GM13976 (cell line): ENCODE measurements around the gene RNF207.

Experiments
- DNase-seq: peaks from one replicate; pipeline ENCODE4 v3.0.0; 2012; ENCODE audit warnings: low spot score
- in situ Hi-C: fragments of 300-500 bp; cut with MboI; formaldehyde crosslinking; loops from one replicate; pipeline ENCODE4 v1.12.0; 2022; ENCODE audit warnings: low sequenced_read_pairs, mixed read lengths, inconsistent platforms; ENCODE audit not compliant: unreplicated experiment
- TF ChIP-seq, protein P1 (sequence below): IDR thresholded peaks from 2 replicates; pipeline ENCODE4 v1.5.1; 2012; ENCODE audit warnings: borderline replicate concordance, mild to moderate bottlenecking; ENCODE audit not compliant: insufficient read depth; ENCODE audit errors: extremely low read depth, missing control alignments, control extremely low read depth

Gene RNF207

DNA sequence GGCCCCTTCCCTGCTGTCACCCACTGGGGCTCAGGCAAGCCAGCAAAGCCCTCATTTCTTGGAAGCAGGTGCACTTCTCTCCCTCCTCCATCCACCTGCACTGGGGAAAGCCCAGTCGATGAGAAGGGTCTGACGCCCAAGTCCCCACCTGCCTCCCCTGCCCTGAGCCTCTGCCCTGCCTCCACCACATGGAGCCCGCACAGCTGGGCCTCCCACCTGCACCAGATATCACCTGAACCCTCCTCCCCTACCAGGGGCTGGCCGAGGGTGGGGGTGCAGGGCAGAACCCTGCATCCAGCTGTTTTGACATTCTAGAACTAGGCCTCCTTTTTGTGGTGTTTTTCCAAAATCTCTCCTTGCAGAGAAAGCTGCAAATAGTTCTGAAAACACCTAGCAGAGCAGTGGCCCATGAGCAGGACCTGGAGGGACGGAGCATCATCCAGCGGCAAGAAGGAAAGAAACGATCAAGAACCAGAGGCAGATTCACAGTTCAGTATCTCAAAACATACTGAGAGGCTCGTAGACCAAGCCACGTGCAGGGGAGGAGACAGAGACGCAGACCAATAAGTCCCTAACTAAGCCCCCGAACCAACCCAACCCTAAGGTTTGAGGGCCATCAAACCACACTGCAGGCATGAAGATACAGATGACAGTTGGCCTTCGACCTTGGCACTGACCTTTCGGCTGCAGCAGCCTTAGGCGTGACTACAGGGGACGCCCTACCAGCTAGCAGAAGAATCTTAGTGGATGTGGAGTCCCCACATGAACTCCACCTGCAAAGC lies 42.5 kb upstream of the RNF207 start:
- in situ Hi-C loops: no loop called here
- TF ChIP-seq, protein P1, sequence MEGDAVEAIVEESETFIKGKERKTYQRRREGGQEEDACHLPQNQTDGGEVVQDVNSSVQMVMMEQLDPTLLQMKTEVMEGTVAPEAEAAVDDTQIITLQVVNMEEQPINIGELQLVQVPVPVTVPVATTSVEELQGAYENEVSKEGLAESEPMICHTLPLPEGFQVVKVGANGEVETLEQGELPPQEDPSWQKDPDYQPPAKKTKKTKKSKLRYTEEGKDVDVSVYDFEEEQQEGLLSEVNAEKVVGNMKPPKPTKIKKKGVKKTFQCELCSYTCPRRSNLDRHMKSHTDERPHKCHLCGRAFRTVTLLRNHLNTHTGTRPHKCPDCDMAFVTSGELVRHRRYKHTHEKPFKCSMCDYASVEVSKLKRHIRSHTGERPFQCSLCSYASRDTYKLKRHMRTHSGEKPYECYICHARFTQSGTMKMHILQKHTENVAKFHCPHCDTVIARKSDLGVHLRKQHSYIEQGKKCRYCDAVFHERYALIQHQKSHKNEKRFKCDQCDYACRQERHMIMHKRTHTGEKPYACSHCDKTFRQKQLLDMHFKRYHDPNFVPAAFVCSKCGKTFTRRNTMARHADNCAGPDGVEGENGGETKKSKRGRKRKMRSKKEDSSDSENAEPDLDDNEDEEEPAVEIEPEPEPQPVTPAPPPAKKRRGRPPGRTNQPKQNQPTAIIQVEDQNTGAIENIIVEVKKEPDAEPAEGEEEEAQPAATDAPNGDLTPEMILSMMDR: no peak
- no peak for DNase-seq

DNA sequence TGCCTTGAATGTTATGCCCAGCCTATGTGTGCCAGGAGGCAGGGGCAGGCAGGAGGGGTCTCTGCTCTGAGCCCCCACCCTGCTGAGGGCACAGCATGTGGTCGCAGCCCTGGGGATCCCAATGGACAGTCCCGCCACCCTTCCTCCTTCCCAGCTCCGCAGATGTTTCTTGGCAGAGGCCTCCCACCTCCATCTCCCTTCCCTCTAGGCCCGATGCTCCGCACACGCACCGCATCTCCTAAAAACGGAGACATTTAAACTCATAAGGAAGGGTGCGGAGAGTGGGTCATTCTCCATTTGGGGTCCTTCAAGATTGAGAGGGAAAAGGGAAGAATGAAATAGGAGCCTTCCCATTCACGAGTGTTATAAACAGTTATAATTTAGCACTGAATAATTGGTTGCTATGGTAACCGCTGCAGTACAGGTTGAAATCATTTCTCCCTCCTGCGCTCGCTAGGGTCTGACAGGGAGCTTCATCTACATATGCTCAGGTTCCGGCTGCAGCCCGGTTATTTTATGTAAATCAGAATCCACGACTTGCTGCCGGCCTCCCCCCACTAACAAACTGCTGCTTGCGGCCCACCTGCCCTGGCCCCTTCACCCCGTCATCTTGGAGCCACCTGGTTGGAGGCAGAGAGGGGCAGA lies 41.8 kb upstream of the RNF207 start:
- DNase-seq: no peak
- TF ChIP-seq, protein P1: no peak
- in situ Hi-C loops: no loop called here

DNA sequence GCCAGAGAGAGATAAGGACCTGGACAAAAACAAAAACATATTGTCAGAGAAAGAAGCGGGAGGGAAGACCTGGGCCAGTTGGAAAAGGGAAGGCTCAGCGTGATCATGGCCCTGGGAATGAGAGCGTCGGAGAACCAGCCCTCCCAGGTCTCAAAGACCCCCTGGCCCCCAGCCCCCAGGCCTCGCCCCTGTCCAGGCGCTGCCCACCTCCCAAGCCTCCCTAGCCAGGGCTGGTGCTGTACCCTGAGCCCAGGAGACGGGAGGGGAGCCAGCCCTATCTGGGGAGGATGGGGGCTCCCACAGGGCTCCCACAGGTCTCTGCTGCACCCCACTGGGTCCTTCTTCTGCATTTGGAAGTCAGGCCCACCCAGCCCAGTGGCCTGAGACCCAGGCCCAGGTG lies 40.9 kb upstream of the RNF207 start:
- no peak for DNase-seq
- TF ChIP-seq, protein P1: no peak
- in situ Hi-C loops: no loop called here

DNA sequence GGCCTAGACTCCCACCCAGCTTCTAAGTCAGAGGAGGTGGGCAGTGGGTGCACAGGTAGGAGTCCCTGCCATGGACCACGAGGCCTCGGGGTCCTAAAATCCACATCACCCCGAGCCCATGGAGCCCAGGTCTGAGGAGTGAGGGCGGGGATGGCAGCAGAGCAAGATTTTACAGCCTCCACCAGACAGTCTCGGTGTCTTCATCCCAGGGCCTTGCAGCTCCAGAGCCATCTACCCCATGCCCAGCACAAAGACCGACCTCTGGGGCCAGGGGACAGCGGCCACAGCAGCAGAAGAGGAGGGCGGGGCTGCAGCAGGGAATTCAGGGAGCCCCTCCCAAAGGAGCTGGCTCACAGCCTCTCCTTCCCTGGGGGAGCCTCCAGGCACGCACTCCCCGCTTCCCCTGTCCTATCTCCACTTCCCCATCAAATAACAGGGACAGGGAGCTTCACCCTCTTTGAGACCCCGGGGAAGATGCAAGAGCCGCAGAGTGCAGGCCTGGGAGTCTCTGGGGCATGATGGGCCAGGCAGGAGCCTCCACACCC lies 40.4 kb upstream of the RNF207 start:
- in situ Hi-C loops: no loop called here
- TF ChIP-seq, protein P1: no peak
- no peak for DNase-seq

DNA sequence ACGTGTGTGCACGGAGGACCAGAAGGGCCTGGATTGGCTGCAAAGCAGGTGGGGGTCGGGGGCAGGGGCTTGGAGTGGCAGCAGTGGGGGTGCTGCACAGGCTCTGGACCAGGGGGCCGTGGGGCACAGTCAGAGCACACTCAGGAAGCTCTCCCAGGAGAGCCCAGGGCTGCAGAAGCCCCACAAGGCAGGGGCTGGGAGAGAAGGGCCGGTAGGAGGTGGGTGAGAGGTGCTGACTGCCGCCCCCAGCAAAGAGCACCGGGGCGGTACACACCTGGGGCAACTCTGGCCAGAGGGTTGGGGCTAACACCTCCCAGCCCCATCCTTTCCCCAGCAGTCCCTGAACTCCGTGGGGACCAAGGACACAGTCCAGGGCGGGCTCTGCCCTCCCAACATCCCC lies 39.7 kb upstream of the RNF207 start:
- no peak for DNase-seq
- TF ChIP-seq, protein P1: no peak
- in situ Hi-C loops: no loop called here

DNA sequence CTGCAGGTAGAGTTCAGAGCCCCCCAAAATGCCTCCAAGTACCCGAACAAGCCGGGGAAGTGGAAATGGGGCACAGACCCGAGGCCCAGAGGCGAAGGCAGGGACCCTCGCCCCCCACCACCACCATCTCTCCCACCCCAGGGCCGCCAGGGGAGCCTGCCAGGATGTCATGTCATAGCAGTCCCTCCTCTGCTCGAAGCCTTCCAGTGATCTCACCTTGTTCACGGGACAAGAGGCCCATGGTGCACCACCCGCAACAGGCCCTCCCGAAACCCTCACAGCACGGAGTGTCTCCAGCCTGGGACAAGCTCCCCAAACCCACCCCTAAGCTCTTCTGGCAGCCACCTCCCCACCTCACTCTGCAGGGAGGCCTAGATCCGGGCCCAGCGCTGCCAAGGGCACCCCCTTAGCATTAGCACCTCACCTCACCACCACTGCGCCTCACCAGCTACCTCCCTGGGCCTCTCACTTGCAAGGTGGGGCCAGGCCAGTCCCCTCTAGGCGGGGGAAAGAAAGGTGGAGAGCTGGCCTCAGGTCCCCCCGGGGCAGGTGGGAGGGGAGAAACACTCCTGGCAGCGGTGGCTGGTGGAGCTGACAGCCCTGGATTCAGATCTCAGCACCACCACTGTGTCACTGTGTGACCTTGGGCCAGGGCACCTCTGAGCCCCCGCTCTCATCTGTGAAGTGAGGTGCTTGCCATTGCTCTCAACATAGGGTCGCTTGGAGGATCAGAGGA lies 39.1 kb upstream of the RNF207 start:
- in situ Hi-C loops: no loop called here
- TF ChIP-seq, protein P1: no peak
- DNase-seq: no peak
